MM.1S (cell line): Measurements from ENCODE around the gene FMO5.

Source experiments
- CTCF ChIP-seq: fragments of 300-600 bp; sonication (generic); IDR thresholded peaks from 2 replicates; pipeline ENCODE4 v1.5.1; 2016; ENCODE audit warnings: antibody characterized with exemption, low read length, mixed read lengths
- EZH2 ChIP-seq: fragments of 300-600 bp; sonication (generic); optimal IDR thresholded peaks from 2 replicates; pipeline ENCODE3; 2017; ENCODE audit warnings: low read depth, mild to moderate bottlenecking, antibody characterized with exemption, low read length, mixed read lengths
- EZH2phosphoT487 ChIP-seq: fragments of 300-600 bp; sonication (generic); IDR thresholded peaks from 2 replicates; pipeline ENCODE4 v1.6.1; 2018; ENCODE audit warnings: antibody characterized with exemption, low read length

- TF ChIP-seq EZH2 (no peak), CTCF (no peak), EZH2phosphoT487 (no peak)
Observed at GRCh38 chr1:147210987-147211386, 14.2 kb downstream of the FMO5 start.
